Caco-2 (cell line): ENCODE measurements around the gene ABCA7. TPM values are rescaled to one million over a fixed set of nuclear protein-coding genes. Genes with fewer than 3 reads are reported as not detected.

ENCODE experiments used
- BruUV-seq: library from RNA; stranded (reverse); fragments of 400-500 nt; replicated peaks from 2 replicates; lab custom pipeline; 2021; lab: Mats Ljungman, UMichigan
- CTCF ChIA-PET: fragments of 300-600 bp; sonication (Branson Sonifier 250); formaldehyde crosslinking; loops from one replicate; lab custom pipeline; 2022; ENCODE audit warnings: antibody characterized with exemption; lab: Charles Lee
- POLR2A ChIA-PET: fragments of 300-600 bp; sonication (Branson Sonifier 250); formaldehyde crosslinking; loops from one replicate; lab custom pipeline; 2022; ENCODE audit warnings: antibody characterized with exemption; lab: Charles Lee
- DNase-seq, 2 experiments: peaks; one replicate each; pipeline versions ENCODE4 v3.0.0 to v3.0.0-alpha.2; 2020 to 2022
- H3K27me3 ChIP-seq: replicated peaks from 2 replicates; pipeline ENCODE4 v1.6.0; 2011; ENCODE audit warnings: low read length; ENCODE audit not compliant: control insufficient read depth, insufficient read depth
- H3K36me3 ChIP-seq: 2 replicates; pipeline ENCODE4 v1.5.1; 2011; ENCODE audit warnings: low read length; ENCODE audit not compliant: control insufficient read depth, insufficient read depth
- H3K4me1 ChIP-seq: fragments of 250-450 bp; sonication (Bioruptor Pico); 2 replicates; pipeline ENCODE4 v1.5.1; 2020; ENCODE audit warnings: mild to moderate bottlenecking
- H3K4me3 ChIP-seq: 2 replicates; pipeline ENCODE4 v1.5.1; 2011; ENCODE audit warnings: low read depth, mild to moderate bottlenecking, control low read depth, low read length
- H3K9me3 ChIP-seq: fragments of 250-450 bp; sonication (Bioruptor Pico); 2 replicates; pipeline ENCODE4 v1.5.1; 2020; ENCODE audit warnings: mild to moderate bottlenecking, moderate library complexity
- H3K27ac Mint-ChIP-seq: one replicate; pipeline ENCODE4 v1.8.0; 2022; ENCODE audit warnings: mixed read lengths; ENCODE audit not compliant: unreplicated experiment
- H3K27me3 Mint-ChIP-seq: one replicate; pipeline ENCODE4 v1.8.0; 2022; ENCODE audit warnings: mixed read lengths; ENCODE audit not compliant: insufficient read depth, unreplicated experiment
- H3K36me3 Mint-ChIP-seq: one replicate; pipeline ENCODE4 v1.8.0; 2022; ENCODE audit warnings: mild to moderate bottlenecking, mixed read lengths; ENCODE audit not compliant: insufficient read depth, unreplicated experiment
- H3K4me1 Mint-ChIP-seq: one replicate; pipeline ENCODE4 v1.8.0; 2022; ENCODE audit warnings: low read depth, mixed read lengths; ENCODE audit not compliant: unreplicated experiment
- H3K4me3 Mint-ChIP-seq: one replicate; pipeline ENCODE4 v1.8.0; 2022; ENCODE audit warnings: mild to moderate bottlenecking, moderate library complexity, mixed read lengths; ENCODE audit not compliant: unreplicated experiment
- H3K9me3 Mint-ChIP-seq: one replicate; pipeline ENCODE4 v1.8.0; 2022; ENCODE audit warnings: mixed read lengths; ENCODE audit not compliant: unreplicated experiment
- CTCF ChIP-seq, 2 experiments: fragments of 200-600 bp in 1 of 2; IDR thresholded peaks; 1 replicate in 1 of 2; 2 replicates in 1 of 2; pipeline versions ENCODE4 v1.5.1 to v1.8.0; 2011 to 2022; ENCODE audit warnings: antibody characterized with exemption in 1 of 2, control low read depth in 1 of 2, inconsistent platforms in 1 of 2, low read depth in 1 of 2, low read length in 1 of 2, mild to moderate bottlenecking in 1 of 2, moderate library complexity in 1 of 2; ENCODE audit not compliant: insufficient read depth in 1 of 2, severe bottlenecking in 1 of 2, unreplicated experiment in 1 of 2
- intact Hi-C: fragments of 100-400 bp; cut with micrococcal nuclease; formaldehyde crosslinking; loops from one replicate; pipeline ENCODE4 v1.10.0; 2022; ENCODE audit not compliant: unreplicated experiment
- total RNA-seq: library from RNA; stranded (reverse); gene quantifications from 2 replicates; pipeline ENCODE4 v1.2.3, GENCODE V29; 2022

Gene ABCA7
- total RNA-seq, 1 experiment from 2014 or later: 45.9 TPM

- no peaks in the 10 kb centered on the region; the same call in 1 of the 2 replicates for H3K36me3 ChIP-seq
- H3K4me3 ChIP-seq: no peak overlapping the region
- Mint-ChIP-seq H3K9me3 (no peaks in the 10 kb centered on the region), H3K27ac (no peak overlapping the region), H3K4me3 (no peak overlapping the region), H3K36me3 (peaks cover 21% of the 10 kb centered on the region), H3K27me3 (no peaks in the 10 kb centered on the region), H3K4me1 (no peaks in the 10 kb centered on the region)
- no peaks in the 10 kb centered on the region for H3K27me3 ChIP-seq
- ChIA-PET POLR2A (no interaction called here), CTCF (no interaction called here)
- H3K9me3 ChIP-seq: no peaks in the 10 kb centered on the region
- BruUV-seq: no TSS peak
- no peak for DNase-seq
- no peak for TF ChIP-seq CTCF (IDR thresholded peaks at IDR 0.05; ENCODE audit: insufficient read depth in 1 of 2, low read depth in 1 of 2, low read length in 1 of 2, severe bottlenecking in 1 of 2, unreplicated experiment in 1 of 2)
- H3K4me1 ChIP-seq: peaks cover 23% of the 10 kb centered on the region
- intact Hi-C loops: no loop called here
These were observed 24.7 kb upstream of the ABCA7 start for GRCh38 chr19:1015061-1015781.

- intact Hi-C loops: no loop called here
- Histone ChIP-seq H3K4me3 (no peak overlapping the region), H3K36me3 (no peaks in the 10 kb centered on the region; the same call in 1 of the 2 replicates), H3K9me3 (no peaks in the 10 kb centered on the region), H3K4me1 (peaks cover 23% of the 10 kb centered on the region), H3K27me3 (no peaks in the 10 kb centered on the region)
- H3K36me3 Mint-ChIP-seq: peaks cover 27% of the 10 kb centered on the region
- H3K27ac Mint-ChIP-seq: no peak overlapping the region
- ChIA-PET CTCF (no interaction called here), POLR2A (no interaction called here)
- H3K4me1 Mint-ChIP-seq: peaks cover under 1% of the 10 kb centered on the region
- no peaks in the 10 kb centered on the region for H3K9me3 Mint-ChIP-seq
- DNase-seq: no peak
- BruUV-seq: no TSS peak
- H3K27me3 Mint-ChIP-seq: no peaks in the 10 kb centered on the region
- H3K4me3 Mint-ChIP-seq: no peak overlapping the region
- no peak for TF ChIP-seq CTCF (IDR thresholded peaks at IDR 0.05; ENCODE audit: insufficient read depth in 1 of 2, low read depth in 1 of 2, low read length in 1 of 2, severe bottlenecking in 1 of 2, unreplicated experiment in 1 of 2)
These were observed 23.9 kb upstream of the ABCA7 start for GRCh38 chr19:1015782-1016646.

GRCh38 chr19:1016647-1017114, 23.2 kb upstream of the ABCA7 start:
- BruUV-seq: no TSS peak
- TF ChIP-seq CTCF (IDR thresholded peaks at IDR 0.05; ENCODE audit: insufficient read depth in 1 of 2, low read depth in 1 of 2, low read length in 1 of 2, severe bottlenecking in 1 of 2, unreplicated experiment in 1 of 2): no peak
- intact Hi-C loops: no loop called here
- H3K36me3 ChIP-seq: no peaks in the 10 kb centered on the region; the same call in 1 of the 2 replicates
- H3K27me3 ChIP-seq: no peaks in the 10 kb centered on the region
- ChIA-PET POLR2A (no interaction called here), CTCF (interaction anchor here (0.5 kb wide), 1 partner anchor 136 kb away, joined by 3 read pairs; no protein-coding TSS in a partner anchor)
- no peak overlapping the region for H3K4me3 ChIP-seq
- Mint-ChIP-seq H3K36me3 (peaks cover 34% of the 10 kb centered on the region), H3K27ac (no peak overlapping the region), H3K4me3 (no peak overlapping the region), H3K27me3 (no peaks in the 10 kb centered on the region), H3K9me3 (no peaks in the 10 kb centered on the region), H3K4me1 (peaks cover 7% of the 10 kb centered on the region)
- H3K9me3 ChIP-seq: no peaks in the 10 kb centered on the region
- peaks cover 23% of the 10 kb centered on the region for H3K4me1 ChIP-seq
- DNase-seq: no peak
